NB4 (cell line): Measurements from ENCODE around the gene ATG2B.

Experiments used
- DNase-seq: peaks from one replicate; pipeline ENCODE4 v3.0.0; 2010; ENCODE audit warnings: low read depth
- H3K4me3 ChIP-seq: one replicate; pipeline ENCODE4 v1.5.1; 2011; ENCODE audit warnings: mild to moderate bottlenecking, low read depth, low read length, moderate library complexity
- CTCF ChIP-seq: IDR thresholded peaks from one replicate; pipeline ENCODE4 v1.5.1; 2012; ENCODE audit warnings: low read depth, low read length
- MAX ChIP-seq: IDR thresholded peaks from 2 replicates; pipeline ENCODE4 v1.6.1; 2011; ENCODE audit warnings: low read depth, low read length
- MYC ChIP-seq: IDR thresholded peaks from 2 replicates; pipeline ENCODE4 v1.6.1; 2011; ENCODE audit warnings: low read depth, low read length
- POLR2A ChIP-seq: IDR thresholded peaks from 2 replicates; pipeline ENCODE4 v1.6.1; 2011; ENCODE audit warnings: mild to moderate bottlenecking; ENCODE audit not compliant: insufficient read length; ENCODE audit errors: extremely low read depth

Gene ATG2B

GRCh38 chr14:96264200-96264553, 99.0 kb downstream of the ATG2B start:
- no peak overlapping the region for H3K4me3 ChIP-seq
- TF ChIP-seq MAX (no peak), CTCF (no peak), POLR2A (no peak)
- no peak for DNase-seq

- TF ChIP-seq MYC = no peak
- no peak for TF ChIP-seq POLR2A
- TF ChIP-seq MAX = no peak
- no peak for DNase-seq
- H3K4me3 ChIP-seq = no peak overlapping the region
Measured at GRCh38 chr14:96263347-96264199, 99.6 kb downstream of the ATG2B start.

GRCh38 chr14:96261772-96262655, 101.1 kb downstream of the ATG2B start:
- TF ChIP-seq POLR2A (no peak), MYC (no peak), CTCF (no peak), MAX (no peak)
- no peak for DNase-seq
- H3K4me3 ChIP-seq = no peak overlapping the region

- no peak overlapping the region for H3K4me3 ChIP-seq
- DNase-seq = no peak
- TF ChIP-seq CTCF (no peak), POLR2A (no peak), MAX (no peak), MYC (no peak)
Measured at GRCh38 chr14:96261053-96261452, 102.1 kb downstream of the ATG2B start.

- DNase-seq = no peak
- H3K4me3 ChIP-seq = no peak overlapping the region
- TF ChIP-seq POLR2A = no peak
- no peak for TF ChIP-seq MAX
- TF ChIP-seq MYC = no peak
- no peak for TF ChIP-seq CTCF
Measured at GRCh38 chr14:96260341-96260821, 102.8 kb downstream of the ATG2B start.

GRCh38 chr14:96257900-96258299, 105.2 kb downstream of the ATG2B start:
- H3K4me3 ChIP-seq = no peak overlapping the region
- no peak for TF ChIP-seq CTCF
- no peak for TF ChIP-seq MYC
- no peak for TF ChIP-seq MAX
- no peak for TF ChIP-seq POLR2A
- no peak for DNase-seq
